Stimulated activated CD8-positive, alpha-beta memory T cell treated with anti-CD3 and anti-CD28 coated beads, Interleukin-4, amount 100 ng/mL, for 24 hours (primary cell): ENCODE data around the gene FAM78A.

Experiments used
- DNase-seq: peaks from one replicate; pipeline ENCODE4 v3.0.0-alpha.2; 2020; ENCODE audit warnings: low read depth

The FAM78A gene

DNA sequence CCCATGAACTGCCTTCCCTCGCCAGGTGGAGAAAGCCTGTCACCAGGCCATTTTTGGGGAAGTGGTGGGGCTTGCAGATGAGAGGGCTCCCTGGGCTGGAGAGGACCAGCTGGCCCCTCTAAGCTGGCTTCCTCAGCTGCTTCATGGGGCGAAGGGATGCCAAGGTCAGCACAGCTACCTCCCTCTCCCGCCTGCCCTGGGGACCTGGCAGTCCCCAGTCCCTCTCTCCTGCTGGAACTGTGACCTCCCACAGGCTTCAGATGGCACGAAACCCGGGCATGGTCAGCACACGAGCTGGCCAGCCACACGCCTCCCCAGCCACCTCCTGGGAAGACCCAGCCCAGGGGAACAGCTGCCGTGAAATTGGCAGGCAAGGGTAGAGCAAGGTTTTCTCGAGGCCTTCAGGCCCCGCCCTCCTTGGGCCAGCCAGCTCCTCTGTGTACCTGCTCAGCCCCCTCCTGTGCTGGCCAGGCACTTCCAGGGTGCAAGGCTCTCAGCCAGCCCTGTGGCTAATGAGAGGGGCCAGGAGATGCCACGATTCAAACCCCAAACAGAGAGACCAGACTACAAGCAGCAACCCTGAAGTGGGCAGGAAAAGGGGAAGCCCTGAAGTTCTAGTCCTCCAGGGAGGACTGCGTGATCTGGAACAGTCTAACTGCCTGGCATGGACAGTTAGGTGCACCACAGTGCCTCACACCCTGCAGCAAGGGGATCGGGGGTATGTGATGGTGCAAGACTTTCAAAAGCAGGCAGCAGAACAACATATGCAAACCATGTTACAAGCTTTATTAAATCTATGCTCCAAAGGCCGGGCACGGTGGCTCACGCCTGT is 26.1 kb upstream of the FAM78A start:
- DNase-seq, result no peak

DNA sequence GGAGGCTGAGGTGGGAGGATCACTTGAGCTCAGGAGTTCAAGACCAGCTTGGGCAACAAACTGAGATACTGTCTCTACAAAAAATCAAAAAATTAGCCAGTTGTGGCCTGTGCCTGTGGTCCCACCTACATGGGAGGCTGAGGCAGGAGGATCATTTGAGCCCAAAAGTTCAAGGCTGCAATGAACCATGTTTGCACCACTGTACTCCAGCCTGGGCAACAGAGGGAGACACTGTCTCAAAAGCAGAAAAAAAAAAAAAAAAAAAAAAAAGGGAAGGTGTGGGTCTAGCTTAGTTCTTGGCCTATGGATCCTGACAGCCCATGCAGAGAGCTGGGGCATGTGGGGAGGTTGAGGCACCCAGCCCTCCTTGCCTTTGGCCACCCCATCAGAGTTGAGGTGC is 24.1 kb upstream of the FAM78A start:
- no peak for DNase-seq

DNA sequence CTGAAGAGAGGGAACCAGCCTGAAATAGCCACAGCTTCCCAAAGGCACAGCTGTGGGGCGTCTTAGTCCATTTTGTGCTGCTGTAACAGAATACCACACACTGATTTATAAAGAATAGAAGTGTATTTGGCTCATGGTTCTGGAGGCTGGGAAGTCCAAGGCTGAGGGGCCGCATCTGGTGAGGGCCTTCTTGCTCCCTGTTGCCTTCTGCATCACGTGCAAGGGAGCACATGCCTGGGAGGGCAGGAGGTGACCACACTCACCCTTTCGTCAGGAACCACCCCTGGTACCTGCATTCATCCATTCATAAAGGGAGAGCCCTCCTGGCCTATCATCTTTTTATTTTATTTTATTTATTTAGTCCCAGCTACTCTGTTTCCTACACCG is 23.6 kb upstream of the FAM78A start:
- no peak for DNase-seq

DNA sequence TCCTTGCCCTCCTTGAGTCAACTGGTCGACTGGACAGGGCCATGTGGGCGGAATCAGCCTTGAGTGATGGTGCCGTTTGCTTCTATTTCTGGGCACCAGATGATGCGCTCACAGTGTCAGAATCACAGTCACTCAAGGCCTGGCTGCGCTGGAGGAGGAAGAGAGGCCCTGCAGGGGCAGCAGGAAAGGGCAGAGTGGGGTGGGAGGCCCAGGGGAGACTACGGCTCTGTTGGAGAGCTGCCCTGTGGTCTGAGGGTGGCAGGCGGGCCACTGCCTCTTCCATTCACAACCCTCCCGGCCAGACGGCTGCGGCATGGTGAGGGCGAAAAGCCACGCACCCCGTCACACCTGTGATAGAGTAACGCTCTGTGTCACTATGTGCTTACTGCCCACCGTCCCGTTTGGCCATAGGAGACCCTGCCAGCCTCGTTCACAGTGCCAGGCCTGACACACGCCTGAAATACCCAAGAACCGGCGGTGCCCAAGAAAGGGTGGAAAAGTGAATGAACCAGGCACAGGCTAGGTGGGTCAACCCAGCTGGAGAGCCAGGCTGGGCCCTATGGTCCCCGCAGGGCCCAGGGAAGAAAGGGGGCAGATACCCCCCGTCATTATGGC is 23.1 kb upstream of the FAM78A start:
- DNase-seq, result no peak

DNA sequence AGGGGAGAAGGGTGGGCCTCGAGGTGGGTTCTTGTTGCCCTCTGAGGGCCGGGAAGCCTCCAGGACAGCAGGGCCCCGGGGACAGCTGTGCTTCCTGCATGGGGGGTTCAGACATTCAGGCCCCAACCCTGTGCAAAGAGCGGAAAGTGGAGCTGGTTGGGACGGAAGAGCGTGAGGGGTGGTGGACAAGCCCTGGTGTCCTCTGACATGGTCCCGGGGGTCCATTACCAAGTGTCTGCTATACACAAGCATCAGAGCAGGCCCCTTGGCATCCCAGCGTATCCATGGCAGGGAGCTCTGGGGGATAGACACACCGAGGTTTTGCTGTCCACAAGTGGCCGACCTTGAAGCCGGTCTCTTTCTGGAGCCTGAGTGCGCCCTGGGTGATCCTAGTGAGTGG is 22.5 kb upstream of the FAM78A start:
- no peak for DNase-seq

DNA sequence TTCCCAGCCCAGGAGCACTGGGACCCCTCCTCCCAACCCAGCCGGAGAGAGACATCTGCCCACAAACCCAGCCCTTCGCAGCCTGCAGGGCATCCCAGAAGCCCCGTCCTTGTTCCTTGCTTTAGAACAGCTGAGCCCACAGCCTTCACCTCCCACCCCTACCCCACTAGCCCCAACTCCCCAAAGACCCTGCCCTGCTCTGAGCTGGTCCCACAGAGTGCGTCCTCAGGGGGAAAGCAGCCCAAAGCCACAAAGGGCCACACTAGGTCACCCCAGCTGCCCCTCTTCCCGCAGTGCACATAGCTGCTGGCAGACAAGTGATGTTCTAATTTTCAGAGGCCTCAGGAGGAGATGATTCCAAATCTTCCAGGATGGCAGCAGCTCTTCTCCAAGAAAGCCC is 22.0 kb upstream of the FAM78A start:
- no peak for DNase-seq

DNA sequence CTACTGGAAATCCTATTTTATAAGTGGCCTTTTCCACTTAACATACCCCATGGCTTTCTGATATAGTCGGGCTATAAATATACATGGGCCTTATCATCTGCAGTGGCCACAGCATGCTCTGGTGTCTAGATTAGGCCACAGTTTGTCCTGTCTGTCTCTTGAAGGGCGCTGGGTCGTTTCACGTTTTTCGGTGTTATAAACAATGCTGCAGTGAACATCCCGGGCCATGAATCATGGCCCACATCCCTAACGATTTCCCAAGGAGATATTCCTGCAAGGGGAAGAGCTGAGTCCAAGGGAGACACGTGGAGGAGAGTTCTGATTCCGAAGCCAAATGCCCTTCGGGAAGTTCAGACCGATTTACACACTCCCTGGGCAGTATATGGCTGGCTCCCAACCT is 21.6 kb upstream of the FAM78A start:
- no peak for DNase-seq

DNA sequence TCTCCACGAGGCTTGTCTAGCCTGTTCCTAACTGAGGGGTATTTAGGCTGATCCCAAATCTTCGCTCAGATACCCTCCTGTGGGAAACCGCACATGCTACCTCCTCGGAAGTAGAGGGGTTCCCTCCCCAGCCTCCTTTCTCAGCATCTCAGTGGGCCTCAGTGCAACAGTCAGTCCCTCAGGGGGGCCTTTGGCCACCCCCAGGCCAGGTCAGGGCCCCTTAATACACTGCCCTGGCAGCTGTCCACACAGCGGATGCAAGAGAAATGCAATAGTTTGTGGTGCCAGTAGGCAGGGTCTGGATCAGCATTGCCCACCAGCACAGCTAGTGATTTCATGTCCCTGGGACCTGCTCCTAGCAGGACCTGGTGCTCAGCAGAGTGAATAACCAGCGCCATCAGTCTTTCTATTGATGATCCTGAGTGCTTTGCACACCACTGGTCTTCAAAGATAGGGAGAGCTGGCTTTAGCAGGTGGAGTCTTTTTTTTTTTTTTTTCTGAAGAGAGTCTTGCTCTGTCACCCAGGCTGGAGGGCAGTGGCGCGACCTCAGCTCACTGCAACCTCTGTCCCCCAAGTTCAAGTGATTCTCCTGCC is 20.7 kb upstream of the FAM78A start:
- DNase-seq, result no peak

DNA sequence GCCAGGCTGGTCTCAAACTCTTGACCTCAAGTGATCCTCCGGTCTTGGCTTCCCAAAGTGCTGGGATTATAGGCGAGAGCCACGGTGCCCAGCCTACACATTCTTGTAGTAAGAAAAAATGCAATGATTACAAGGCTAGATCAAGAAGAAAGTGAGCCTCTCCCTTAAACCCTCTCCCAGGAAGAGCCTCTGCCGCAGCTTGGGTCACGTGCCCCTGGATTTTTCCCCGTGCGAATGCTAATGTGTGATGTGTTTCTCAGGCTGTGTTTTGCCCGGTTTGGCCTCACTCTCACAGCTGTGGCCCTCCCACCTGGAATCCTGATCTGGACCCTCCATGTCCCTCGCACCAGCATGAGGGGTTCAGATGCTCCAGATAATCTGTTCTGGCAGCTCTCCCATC is 20.1 kb upstream of the FAM78A start:
- no peak for DNase-seq

DNA sequence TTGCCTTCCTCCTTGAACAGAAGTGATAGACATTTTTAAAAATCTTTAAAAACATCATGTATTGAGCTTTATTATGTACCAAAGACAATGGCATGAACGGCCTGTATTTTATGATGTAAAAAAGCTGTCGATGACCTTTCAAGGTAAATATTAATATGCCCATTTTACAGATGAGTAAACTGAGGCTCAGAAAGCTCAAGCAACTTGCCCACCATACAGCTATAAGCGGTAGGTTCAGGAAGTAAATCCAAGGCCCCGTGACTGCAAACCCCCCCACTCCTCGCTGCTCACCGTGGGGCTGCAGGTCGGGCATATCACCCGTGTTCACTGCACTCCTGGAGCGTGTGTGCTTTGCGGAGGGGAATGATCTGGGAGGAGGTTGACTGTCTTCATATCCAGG is 16.6 kb upstream of the FAM78A start:
- no peak for DNase-seq

DNA sequence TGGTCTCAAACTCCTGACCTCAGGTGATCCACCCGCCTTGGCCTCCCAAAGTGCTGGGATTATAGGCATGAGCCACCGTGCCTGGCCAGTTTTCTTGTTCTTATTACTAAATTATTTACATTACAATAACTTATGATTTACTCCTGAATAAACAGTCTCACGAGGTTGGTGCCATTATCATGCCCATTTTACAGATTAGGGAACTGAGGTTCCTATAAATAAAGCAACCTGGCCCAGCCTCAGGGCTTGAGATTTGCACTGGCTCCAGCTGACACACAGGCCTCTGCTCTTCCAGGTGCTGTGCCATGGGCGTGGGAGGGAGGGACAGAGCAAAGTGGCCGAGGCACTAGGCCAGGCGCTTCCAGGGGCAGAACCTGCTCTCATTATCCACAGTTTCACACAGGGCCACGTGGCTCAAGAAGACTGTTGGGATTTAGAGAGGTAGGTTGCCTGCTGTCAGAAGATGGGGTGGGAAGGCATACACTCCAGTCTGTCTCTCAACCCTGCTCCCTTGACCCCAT is 15.5 kb upstream of the FAM78A start:
- no peak for DNase-seq

DNA sequence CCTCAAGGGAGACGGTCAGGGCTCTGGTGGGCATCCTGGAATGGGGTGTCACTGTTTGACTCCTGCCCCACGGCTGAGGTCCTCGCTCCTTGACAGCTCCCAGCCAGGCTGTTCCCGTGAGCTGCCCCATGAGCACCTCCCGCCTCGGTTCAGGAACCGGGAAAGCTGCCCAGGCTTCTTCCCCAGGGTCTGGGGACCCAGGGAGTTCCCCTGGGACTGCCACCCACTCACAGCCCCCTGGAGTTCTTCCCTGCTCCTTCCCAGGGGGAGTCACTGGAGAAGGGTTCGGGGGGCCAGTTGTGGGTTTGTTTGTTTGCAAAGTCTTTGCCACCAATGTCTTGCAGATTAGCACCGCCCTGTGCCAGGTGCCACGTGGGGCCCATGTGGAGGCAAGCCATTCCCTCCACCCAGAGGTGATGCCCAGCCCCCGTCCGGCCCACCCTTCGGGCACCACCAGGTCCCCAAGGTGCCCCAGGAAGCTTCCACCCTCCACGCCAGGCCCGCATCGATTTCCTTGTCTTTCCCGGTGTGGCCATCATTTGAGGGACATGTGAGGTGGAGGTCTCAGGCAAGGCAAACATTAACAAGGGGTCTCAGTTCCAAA is 14.6 kb upstream of the FAM78A start:
- DNase-seq, result no peak

DNA sequence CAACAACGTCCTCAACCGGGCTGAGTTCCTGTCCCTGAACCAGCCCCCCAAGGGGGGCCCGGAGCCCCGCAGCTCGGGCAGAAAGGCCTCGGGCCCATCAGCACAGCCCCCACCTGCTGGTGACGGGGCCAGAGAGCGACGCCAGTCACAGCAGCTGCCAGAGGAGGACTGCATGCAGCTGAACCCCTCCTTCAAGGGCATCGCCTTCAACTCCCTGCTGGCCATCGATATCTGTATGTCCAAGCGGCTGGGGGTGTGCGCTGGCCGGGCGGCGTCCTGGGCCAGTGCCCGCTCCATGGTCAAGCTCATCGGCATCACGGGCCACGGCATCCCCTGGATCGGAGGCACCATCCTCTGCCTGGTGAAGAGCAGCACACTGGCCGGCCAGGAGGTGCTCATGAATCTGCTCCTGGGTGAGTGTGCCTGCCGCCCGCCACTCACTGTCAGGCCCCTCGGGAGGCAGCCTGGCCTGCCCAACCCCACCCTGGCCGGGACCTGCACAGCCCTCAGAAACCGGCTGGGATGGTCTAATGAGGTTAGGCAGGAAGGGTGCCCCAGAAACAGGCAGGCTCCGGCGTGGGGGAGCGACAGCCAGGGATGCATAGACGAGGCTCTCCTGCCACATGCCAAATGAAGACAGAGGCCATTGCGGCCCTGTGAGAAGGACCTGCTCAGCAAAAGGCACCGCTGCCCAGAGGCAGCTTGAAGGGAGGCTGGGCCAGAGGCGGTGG is 13.9 kb upstream of the FAM78A start:
- DNase-seq, result no peak

DNA sequence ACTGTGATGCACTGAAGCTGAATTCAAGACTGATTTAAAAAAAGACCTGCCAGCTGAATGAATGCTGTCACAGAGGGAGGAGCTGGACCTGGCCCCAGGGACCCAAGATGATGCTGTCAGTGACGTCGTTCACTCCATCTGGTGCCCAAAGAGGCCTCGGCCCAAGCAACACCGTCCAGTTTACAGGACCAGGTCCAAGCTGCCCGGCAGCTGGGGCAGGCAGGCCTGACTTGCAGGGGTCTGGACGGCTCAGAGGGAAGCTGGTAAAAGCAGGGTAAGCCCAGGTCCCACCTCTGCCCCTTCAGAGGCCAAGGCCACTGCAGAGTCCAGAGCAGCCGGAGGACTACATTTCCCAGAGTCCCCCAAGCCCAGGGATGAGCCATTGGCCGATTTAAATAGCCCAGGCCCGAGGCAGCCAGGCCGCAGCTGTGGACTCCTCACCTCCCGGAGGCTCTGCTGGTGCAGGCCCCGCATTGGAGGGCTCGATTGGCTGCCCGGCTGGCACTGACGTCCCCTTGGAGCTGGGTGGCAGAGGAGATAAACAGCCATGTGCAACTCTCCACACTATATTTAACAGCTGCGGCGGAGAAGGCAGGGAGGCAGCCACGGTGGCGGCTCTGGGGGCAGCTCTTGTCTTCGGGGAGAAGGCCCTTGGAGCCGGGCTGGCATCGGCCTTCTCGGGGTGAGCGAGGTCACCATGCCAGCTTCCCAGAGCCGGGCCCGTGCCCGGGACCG is 13.2 kb upstream of the FAM78A start, which contains the start of gene PLPP7:
Gene PLPP7, plus strand, starts transcription at position 423 of the 735 bp plus-strand sequence. Its CDS starts 275 bp downstream, at position 698.
- no peak for DNase-seq

DNA sequence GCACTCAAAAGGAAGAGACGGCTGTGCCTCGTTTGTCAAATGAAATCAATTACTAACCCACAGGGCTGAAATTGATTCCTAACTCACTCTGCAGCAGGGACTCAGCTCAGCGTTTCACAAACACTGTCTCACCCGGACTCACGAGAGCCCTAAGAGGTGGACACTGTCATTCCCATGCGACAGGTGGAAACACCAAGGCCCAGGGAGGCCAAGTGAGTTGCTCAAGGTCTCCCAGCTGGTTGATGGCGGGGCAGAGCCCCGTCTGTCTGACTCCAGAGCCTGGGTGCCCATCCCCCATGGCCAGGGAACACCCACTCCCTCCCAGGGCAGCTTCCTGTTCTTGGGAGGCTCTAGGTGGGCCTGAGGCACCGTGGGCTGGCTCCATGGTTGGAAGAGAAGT is 11.9 kb upstream of the FAM78A start:
- DNase-seq, result no peak

DNA sequence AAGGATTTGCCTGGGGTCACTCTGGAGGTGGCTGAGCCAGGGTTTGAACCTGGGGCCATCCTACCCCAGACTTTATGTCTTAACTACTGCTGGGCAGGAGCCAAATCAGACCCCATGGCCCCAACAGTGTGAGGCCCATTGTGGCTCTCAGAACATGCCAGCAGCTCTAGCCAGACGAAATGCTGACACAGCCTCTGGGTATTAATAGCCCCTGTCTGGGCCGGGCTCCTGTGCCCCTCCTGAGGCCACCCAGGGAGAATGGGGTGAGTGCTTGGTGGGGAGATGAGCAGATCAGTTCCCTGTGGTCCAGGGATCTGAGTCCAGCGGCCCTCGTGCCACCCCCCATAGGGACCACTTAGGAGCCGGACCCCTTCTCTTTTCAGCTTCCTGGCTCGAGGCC is 11.0 kb upstream of the FAM78A start:
- no peak for DNase-seq

DNA sequence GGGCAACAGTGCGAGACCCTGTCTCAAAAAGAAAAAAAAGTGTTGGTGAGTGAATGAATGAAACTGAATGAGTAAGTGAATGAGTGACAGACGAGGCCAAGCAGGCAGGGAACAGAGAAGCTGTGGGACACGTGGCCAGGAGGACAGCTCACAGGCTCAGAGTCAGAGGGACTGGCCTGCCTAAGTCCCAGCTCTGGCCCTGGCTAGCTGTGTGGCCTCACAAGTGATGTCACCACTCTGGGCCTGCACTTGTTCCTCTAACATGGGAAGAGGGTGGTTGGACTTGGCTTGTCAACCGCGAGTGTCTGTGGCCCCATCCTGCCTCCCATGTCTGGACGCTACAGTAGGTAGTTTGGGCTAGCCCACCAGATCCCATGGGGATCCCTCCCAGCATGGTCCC is 8.5 kb upstream of the FAM78A start:
- no peak for DNase-seq

DNA sequence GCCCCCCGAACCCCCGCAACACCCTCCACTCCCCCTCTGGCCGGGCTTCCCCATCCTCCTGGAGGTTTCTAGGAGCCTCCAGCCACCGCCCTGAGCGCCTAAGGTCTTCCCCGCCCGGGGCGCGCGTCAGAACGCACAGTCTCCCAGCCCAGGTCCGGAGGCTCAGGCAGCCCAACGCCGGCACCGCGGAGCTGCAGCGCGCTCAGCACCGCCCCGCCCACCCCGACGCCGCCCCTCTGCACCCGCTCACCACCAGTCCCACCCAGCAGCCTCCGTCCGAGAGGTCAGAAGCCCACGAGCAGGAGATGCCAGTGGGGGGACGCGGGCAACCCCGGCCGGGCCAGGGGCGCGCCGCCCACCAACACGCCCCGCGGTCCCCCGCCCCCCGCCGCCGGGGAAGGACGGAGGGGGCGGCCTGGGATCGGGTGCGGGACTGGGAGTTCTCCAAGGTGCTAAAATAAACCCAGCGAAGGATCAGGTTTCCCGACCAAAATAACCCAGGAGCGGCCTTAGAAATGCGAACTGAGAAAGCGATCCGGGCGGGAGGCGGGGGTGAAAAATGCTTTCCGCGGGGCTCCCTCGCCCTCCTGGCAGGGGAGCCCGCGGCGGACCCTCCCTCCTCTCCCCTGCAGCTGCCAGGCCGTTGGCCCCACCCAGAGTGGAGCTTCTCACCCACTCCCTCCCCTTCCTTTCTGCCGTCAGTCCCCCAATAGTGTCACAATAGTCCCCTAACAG is 6.5 kb upstream of the FAM78A start:
- no peak for DNase-seq

DNA sequence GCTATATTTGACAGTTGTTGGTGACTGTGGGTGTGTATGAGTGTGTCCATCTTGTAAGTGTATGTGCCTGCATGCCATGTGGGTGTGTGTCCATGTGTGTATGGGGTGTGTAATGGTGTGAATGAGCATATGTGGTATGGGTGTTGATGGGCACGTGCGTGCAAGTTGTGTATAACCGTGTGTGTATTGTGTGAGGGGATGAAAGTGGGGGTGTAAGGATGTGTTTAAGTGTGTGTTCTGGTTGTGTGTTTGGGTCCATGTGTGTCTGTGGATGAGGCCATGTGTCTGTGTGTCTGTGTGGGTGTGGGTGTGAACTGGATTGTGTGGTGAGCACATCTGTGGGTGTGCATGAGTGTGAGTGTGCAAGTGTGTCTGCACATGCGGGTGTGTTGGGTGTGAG is 5.9 kb upstream of the FAM78A start:
- DNase-seq, result no peak

DNA sequence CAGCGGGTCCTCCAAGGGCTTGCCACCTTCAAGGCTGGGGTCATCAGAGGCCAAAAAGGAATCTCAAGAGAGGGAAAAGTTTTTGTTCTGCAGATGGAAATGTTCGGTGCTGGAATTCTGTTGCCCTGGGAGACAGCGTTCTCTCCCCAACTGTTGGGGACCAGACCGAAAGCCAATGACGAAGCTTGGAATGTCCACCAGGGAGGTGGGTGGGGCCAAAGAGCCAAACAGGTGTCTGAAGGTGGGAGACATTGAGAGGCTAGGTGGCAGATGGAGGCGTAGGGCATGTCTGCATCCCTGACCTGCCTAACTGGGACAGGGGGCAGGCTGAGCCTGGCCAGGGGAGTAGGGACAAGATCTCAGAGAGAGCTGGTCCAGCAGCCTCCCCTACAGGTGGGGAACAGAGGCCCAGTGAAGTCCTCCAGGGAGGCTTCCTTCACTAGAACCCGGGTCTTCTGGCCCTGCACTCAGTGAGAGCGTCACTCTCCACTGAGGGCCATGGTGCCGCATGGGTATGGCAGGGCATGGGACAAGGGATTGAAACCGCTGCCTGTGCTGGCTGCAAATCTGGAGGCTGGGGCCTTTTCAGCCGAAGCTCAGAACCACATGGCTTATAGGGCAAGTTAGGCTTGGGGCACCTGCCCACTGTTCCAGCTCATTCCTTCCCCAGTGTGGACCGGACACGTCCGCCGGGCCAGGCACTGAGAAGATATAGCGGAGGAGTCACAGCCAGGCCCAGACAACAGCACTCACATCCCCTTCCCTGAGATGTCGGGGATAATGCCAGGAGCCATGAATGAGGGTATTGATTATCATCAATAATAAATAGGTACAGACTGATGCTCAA is 5.0 kb upstream of the FAM78A start:
- no peak for DNase-seq
